T-helper 17 cell (primary cell): ENCODE results near the gene FBLN7. TPM values are rescaled to one million over a fixed set of nuclear protein-coding genes. Genes with fewer than 3 reads are reported as not detected.

ENCODE experiments used
- ATAC-seq: fragments of 150-1000 bp; cut with Tn5 transposase; 2 replicates; pipeline ENCODE4 v1.10.0; 2021; ENCODE audit warnings: mild to moderate bottlenecking, moderate library complexity
- DNase-seq, 3 donors: peaks; one replicate each; pipeline versions ENCODE4 v3.0.0 to v3.0.0-alpha.2; 2020 to 2021
- H3K9me3 ChIP-seq: one replicate; pipeline ENCODE4 v1.7.0; 2013; ENCODE audit warnings: low read length, mild to moderate bottlenecking; ENCODE audit not compliant: control insufficient read depth, poor library complexity, severe bottlenecking
- H3K27ac Mint-ChIP-seq: one replicate; pipeline ENCODE4 v1.8.0; 2022; ENCODE audit warnings: mild to moderate bottlenecking, moderate library complexity, mixed read lengths
- H3K27me3 Mint-ChIP-seq: one replicate; pipeline ENCODE4 v1.8.0; 2022; ENCODE audit warnings: mixed read lengths
- H3K36me3 Mint-ChIP-seq: one replicate; pipeline ENCODE4 v1.8.0; 2022; ENCODE audit warnings: low read depth, mixed read lengths
- H3K4me1 Mint-ChIP-seq: one replicate; pipeline ENCODE4 v1.8.0; 2022; ENCODE audit warnings: mild to moderate bottlenecking, mixed read lengths
- H3K4me3 Mint-ChIP-seq: one replicate; pipeline ENCODE4 v1.8.0; 2022; ENCODE audit warnings: mild to moderate bottlenecking, moderate library complexity, mixed read lengths
- total RNA-seq, 4 donors: library from RNA in 2 of 4; stranded (reverse) in 2 of 4; gene quantifications; one replicate each; pipeline ENCODE4 v1.2.3 and lab custom pipeline; 2022 to 2026

The FBLN7 gene
- total RNA-seq, 2 donors from 2014 or later: 17.2 to 21.7 TPM

DNA sequence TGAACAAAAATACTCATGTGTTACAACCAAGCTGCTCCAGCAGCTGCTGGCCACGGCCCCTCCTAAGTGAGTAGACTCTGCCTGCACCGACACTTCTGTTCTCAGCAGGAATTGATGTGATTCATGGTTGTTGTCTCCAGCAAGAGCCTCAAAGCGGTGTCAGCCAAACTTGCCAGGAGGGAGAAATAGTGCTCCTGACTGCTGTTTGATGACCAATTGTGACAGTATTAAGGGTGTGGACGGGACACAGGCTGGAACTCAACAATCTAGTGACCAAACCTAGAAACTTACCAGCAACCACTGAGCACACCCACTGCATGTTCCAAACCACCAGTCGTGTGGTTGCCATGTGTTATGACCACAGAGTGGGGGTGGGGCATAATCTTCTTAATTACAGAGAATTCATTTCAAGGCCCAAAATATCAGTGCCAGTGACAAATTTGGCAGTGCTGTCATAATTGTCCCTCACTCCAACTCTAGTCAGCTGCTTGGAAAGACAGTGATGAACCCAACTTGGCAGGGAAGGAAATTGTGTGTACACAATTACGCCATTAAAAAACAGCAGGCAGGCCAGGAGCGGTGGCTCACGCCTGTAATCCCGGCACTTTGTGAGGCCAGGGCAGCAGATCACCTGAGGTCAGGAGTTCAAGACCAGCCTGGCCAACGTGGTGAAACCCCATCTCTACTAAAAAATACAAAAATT is 30.4 kb downstream of the FBLN7 start:
- ATAC-seq (no peak), DNase-seq (no peak)
- H3K9me3 ChIP-seq: no peaks in the 10 kb centered on the region
- Mint-ChIP-seq H3K27ac (no peak overlapping the region), H3K4me3 (no peak overlapping the region), H3K27me3 (peaks cover 8% of the 10 kb centered on the region), H3K4me1 (peaks cover 23% of the 10 kb centered on the region), H3K36me3 (peaks cover 5% of the 10 kb centered on the region)

DNA sequence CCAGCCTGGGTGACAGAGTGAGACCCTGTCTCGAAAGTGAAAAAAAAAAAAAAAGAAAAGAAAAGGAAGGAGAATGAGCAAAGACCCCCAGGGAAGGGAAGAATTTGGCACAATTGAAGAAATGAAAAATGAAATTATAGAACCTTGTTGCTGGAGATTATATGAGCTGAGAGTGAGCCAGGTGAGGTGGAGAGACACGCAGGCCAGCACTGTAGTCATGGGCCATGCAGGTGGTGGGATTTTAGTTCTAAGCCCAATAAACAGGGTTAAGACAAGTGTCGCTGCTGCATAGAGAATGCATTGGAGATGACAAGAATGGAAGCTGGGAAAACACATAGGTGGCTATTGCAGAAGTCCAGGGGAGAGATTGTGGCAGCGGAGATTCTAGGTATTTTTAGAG is 32.3 kb downstream of the FBLN7 start:
- ATAC-seq: no peak
- Mint-ChIP-seq H3K27me3 (no peaks in the 10 kb centered on the region), H3K36me3 (peaks cover 2% of the 10 kb centered on the region), H3K27ac (no peak overlapping the region), H3K4me1 (peaks cover 20% of the 10 kb centered on the region), H3K4me3 (no peak overlapping the region)
- DNase-seq: no peak
- H3K9me3 ChIP-seq: no peaks in the 10 kb centered on the region

GRCh38 chr2:112173646-112174319 is 35.6 kb downstream of the FBLN7 start:
- peaks cover 2% of the 10 kb centered on the region for H3K36me3 Mint-ChIP-seq
- peak overlapping the region; percentile 37 for H3K27ac Mint-ChIP-seq
- peak; percentile 57 for ATAC-seq
- no peak for DNase-seq
- peaks cover 14% of the 10 kb centered on the region for H3K4me1 Mint-ChIP-seq
- H3K9me3 ChIP-seq: no peaks in the 10 kb centered on the region
- H3K4me3 Mint-ChIP-seq: peak overlapping the region; percentile 81
- H3K27me3 Mint-ChIP-seq: no peaks in the 10 kb centered on the region

DNA sequence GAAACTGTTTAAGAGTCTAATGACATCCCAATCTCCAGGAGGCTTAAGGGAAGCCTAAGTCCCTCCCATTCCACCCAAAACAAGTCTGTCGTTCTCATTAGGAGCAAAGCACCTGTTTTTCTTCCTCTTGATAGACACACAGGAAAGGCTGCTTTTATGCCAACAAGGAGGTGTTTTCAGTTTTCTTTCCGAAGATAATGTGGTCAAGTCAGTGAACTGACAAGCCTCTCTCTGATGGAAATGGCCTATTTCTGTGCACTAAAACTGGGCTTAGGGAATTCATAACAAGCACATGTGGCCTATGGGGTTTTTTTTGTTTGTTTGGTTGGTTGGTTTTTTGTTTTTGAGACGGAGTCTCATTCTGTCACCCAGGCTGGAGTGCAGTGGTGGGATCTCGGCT is 36.2 kb downstream of the FBLN7 start:
- H3K4me1 Mint-ChIP-seq: peaks cover 16% of the 10 kb centered on the region
- H3K27ac Mint-ChIP-seq: peak overlapping the region; percentile 37
- ATAC-seq: no peak

GRCh38 chr2:112175333-112175732 is 37.1 kb downstream of the FBLN7 start:
- Mint-ChIP-seq H3K4me1 (peaks cover 21% of the 10 kb centered on the region), H3K27ac (no peak overlapping the region), H3K27me3 (no peaks in the 10 kb centered on the region), H3K36me3 (peaks cover 2% of the 10 kb centered on the region), H3K4me3 (no peak overlapping the region)
- H3K9me3 ChIP-seq: no peaks in the 10 kb centered on the region
- no peak for ATAC-seq
- no peak for DNase-seq

More for the DNA sequence above, 36.2 kb downstream of the FBLN7 start:
- H3K9me3 ChIP-seq: no peaks in the 10 kb centered on the region
- peak overlapping the region; percentile 81 for H3K4me3 Mint-ChIP-seq
- H3K36me3 Mint-ChIP-seq: peaks cover 2% of the 10 kb centered on the region
- H3K27me3 Mint-ChIP-seq: no peaks in the 10 kb centered on the region
- no peak for DNase-seq

GRCh38 chr2:112175958-112176573 is 37.9 kb downstream of the FBLN7 start:
- Mint-ChIP-seq H3K4me1 (peaks cover 20% of the 10 kb centered on the region), H3K27me3 (no peaks in the 10 kb centered on the region), H3K36me3 (peaks cover 2% of the 10 kb centered on the region), H3K4me3 (no peak overlapping the region), H3K27ac (no peak overlapping the region)
- no peak for DNase-seq
- ATAC-seq: no peak
- no peaks in the 10 kb centered on the region for H3K9me3 ChIP-seq

- H3K4me1 Mint-ChIP-seq: peaks cover 45% of the 10 kb centered on the region
- DNase-seq (peak; percentile 60 to 63 (median 61)), ATAC-seq (peak; percentile 89)
- no peaks in the 10 kb centered on the region for H3K27me3 Mint-ChIP-seq
- no peaks in the 10 kb centered on the region for H3K36me3 Mint-ChIP-seq
- peak overlapping the region; percentile 94 for H3K27ac Mint-ChIP-seq
- no peaks in the 10 kb centered on the region for H3K9me3 ChIP-seq
- H3K4me3 Mint-ChIP-seq: peak overlapping the region; percentile 88
Observed at GRCh38 chr2:112181571-112182290, 43.5 kb downstream of the FBLN7 start.

- peak in 2 of 3 donors; percentile 32 to 46 for DNase-seq
- H3K4me3 Mint-ChIP-seq: peak overlapping the region; percentile 88
Observed at GRCh38 chr2:112182581-112183034, 44.4 kb downstream of the FBLN7 start.

GRCh38 chr2:112183327-112184025 is 45.3 kb downstream of the FBLN7 start:
- no peaks in the 10 kb centered on the region for H3K36me3 Mint-ChIP-seq
- H3K9me3 ChIP-seq: no peaks in the 10 kb centered on the region
- DNase-seq (no peak), ATAC-seq (no peak)
- H3K27ac Mint-ChIP-seq: peak overlapping the region; percentile 94
- H3K27me3 Mint-ChIP-seq: no peaks in the 10 kb centered on the region
- H3K4me3 Mint-ChIP-seq: peak overlapping the region; percentile 88
- peaks cover 59% of the 10 kb centered on the region for H3K4me1 Mint-ChIP-seq

More at GRCh38 chr2:112182581-112183034, 44.4 kb downstream of the FBLN7 start:
- peak; percentile 62 for ATAC-seq
- H3K27me3 Mint-ChIP-seq: no peaks in the 10 kb centered on the region
- no peaks in the 10 kb centered on the region for H3K36me3 Mint-ChIP-seq
- no peaks in the 10 kb centered on the region for H3K9me3 ChIP-seq
- peaks cover 53% of the 10 kb centered on the region for H3K4me1 Mint-ChIP-seq
- H3K27ac Mint-ChIP-seq: peak overlapping the region; percentile 94

- H3K36me3 Mint-ChIP-seq: no peaks in the 10 kb centered on the region
Observed at GRCh38 chr2:112184121-112184520, 45.9 kb downstream of the FBLN7 start.

DNA sequence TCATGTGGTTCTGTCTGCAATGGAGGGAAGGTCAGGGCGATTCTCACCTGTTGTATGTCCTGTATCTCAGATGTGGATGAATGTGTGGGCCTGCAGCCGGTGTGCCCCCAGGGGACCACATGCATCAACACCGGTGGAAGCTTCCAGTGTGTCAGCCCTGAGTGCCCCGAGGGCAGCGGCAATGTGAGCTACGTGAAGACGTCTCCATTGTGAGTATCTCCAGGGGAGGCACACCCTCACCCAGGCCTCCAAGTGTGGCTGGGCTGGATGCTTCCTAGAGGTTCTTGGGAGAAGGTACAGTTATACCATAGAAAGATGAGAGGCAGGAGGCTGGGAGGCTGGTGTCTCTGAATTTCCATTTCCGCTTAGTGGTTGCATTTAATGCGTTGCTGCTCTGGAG is 46.9 kb downstream of the FBLN7 start:
- H3K36me3 Mint-ChIP-seq: no peaks in the 10 kb centered on the region
- H3K4me3 Mint-ChIP-seq: no peak overlapping the region
- no peaks in the 10 kb centered on the region for H3K9me3 ChIP-seq
- H3K4me1 Mint-ChIP-seq: peaks cover 62% of the 10 kb centered on the region
- ATAC-seq (no peak), DNase-seq (no peak)
- H3K27ac Mint-ChIP-seq: peak overlapping the region; percentile 99
- no peaks in the 10 kb centered on the region for H3K27me3 Mint-ChIP-seq

More at GRCh38 chr2:112184121-112184520, 45.9 kb downstream of the FBLN7 start:
- no peaks in the 10 kb centered on the region for H3K27me3 Mint-ChIP-seq
- DNase-seq: no peak
- no peak for ATAC-seq
- H3K4me1 Mint-ChIP-seq: peaks cover 65% of the 10 kb centered on the region
- H3K4me3 Mint-ChIP-seq: no peak overlapping the region
- H3K9me3 ChIP-seq: no peaks in the 10 kb centered on the region
- H3K27ac Mint-ChIP-seq: peak overlapping the region; percentile 94

GRCh38 chr2:112187046-112187715 is 49.0 kb downstream of the FBLN7 start:
- DNase-seq: no peak
- peak overlapping the region; percentile 99 for H3K27ac Mint-ChIP-seq
- H3K9me3 ChIP-seq: no peaks in the 10 kb centered on the region
- H3K4me3 Mint-ChIP-seq: peak overlapping the region; percentile 84
- H3K4me1 Mint-ChIP-seq: peaks cover 69% of the 10 kb centered on the region
- no peak for ATAC-seq
- no peaks in the 10 kb centered on the region for H3K27me3 Mint-ChIP-seq
- no peaks in the 10 kb centered on the region for H3K36me3 Mint-ChIP-seq
